IMR-90 (cell line): ENCODE measurements around the gene RYR3. TPM values are rescaled to one million over a fixed set of nuclear protein-coding genes. Genes with fewer than 3 reads are reported as not detected.
"Not testable (repeated sequence)": the region's sequence is repeated elsewhere in the genome, so short reads cannot be mapped to it uniquely, and the experiment has no call there.

ENCODE experiments used
- ATAC-seq: fragments of 200-7000 bp; cut with Tn5 transposase; 2 replicates; pipeline ENCODE4 v1.9.1; 2020; ENCODE audit warnings: low read depth, mild to moderate bottlenecking, moderate library complexity
- BruUV-seq: library from RNA; stranded (reverse); fragments of 400-500 nt; replicated peaks from 2 replicates; lab custom pipeline; 2021; lab: Mats Ljungman, UMichigan
- CTCF ChIA-PET: fragments of 300-600 bp; formaldehyde crosslinking; extraction: SDS; loops from one replicate; lab custom pipeline; 2021; ENCODE audit warnings: antibody characterized with exemption; lab: Yijun Ruan, JAX
- POLR2A ChIA-PET: fragments of 300-600 bp; sonication (Branson Sonifier 250); formaldehyde crosslinking; loops from one replicate; lab custom pipeline; 2022; ENCODE audit warnings: antibody characterized with exemption; ENCODE audit not compliant: unreplicated experiment; lab: Charles Lee
- DNase-seq: peaks from one replicate; pipeline ENCODE4 v3.0.0; 2013
- H2AFZ ChIP-seq: replicated peaks from 2 replicates; pipeline ENCODE3; 2013; ENCODE audit warnings: low read length, mild to moderate bottlenecking; ENCODE audit not compliant: poor library complexity
- H2AK5ac ChIP-seq: 2 replicates; pipeline ENCODE4 v1.6.1; 2013; ENCODE audit warnings: low read depth, low read length, inconsistent platforms
- H2AK9ac ChIP-seq: replicated peaks from 2 replicates; pipeline ENCODE3; 2013; ENCODE audit warnings: mild to moderate bottlenecking, low read depth, low read length, moderate library complexity; ENCODE audit not compliant: poor library complexity
- H2BK120ac ChIP-seq: 2 replicates; pipeline ENCODE4 v1.6.1; 2013; ENCODE audit warnings: low read depth, low read length, inconsistent platforms
- H2BK15ac ChIP-seq: 3 replicates; pipeline ENCODE4 v1.6.1; 2013; ENCODE audit warnings: low read depth, low read length, inconsistent platforms
- H2BK20ac ChIP-seq: 2 replicates; pipeline ENCODE4 v1.6.1; 2013; ENCODE audit warnings: low read depth, mild to moderate bottlenecking, inconsistent platforms, low read length, moderate library complexity
- H2BK5ac ChIP-seq: 2 replicates; pipeline ENCODE4 v1.6.1; 2013; ENCODE audit warnings: mild to moderate bottlenecking, low read depth, low read length, inconsistent platforms; ENCODE audit not compliant: poor library complexity, severe bottlenecking
- H3K14ac ChIP-seq: replicated peaks from 2 replicates; pipeline ENCODE4 v1.6.1; 2013; ENCODE audit warnings: low read depth, low read length, inconsistent platforms
- H3K18ac ChIP-seq: 2 replicates; pipeline ENCODE4 v1.6.1; 2013; ENCODE audit warnings: low read depth, low read length, control low read depth
- H3K23ac ChIP-seq: 2 replicates; pipeline ENCODE4 v1.6.1; 2013; ENCODE audit warnings: low read depth, low read length, inconsistent platforms
- H3K27ac ChIP-seq: 2 replicates; pipeline ENCODE4 v1.5.1; 2013; ENCODE audit warnings: mild to moderate bottlenecking, control low read depth, low read length; ENCODE audit not compliant: insufficient read depth
- H3K27me3 ChIP-seq: 2 replicates; pipeline ENCODE4 v1.6.1; 2013; ENCODE audit warnings: low read length; ENCODE audit not compliant: control insufficient read depth, insufficient read depth
- H3K36me3 ChIP-seq: 2 replicates; pipeline ENCODE4 v1.6.1; 2013; ENCODE audit warnings: low read length, mixed read lengths; ENCODE audit not compliant: control insufficient read depth, insufficient read depth
- H3K4ac ChIP-seq: 2 replicates; pipeline ENCODE4 v1.6.1; 2013; ENCODE audit warnings: low read depth, low read length, inconsistent platforms
- H3K4me1 ChIP-seq: 2 replicates; pipeline ENCODE4 v1.6.1; 2013; ENCODE audit warnings: low read length, mixed read lengths; ENCODE audit not compliant: control insufficient read depth, insufficient read depth
- H3K4me2 ChIP-seq: 2 replicates; pipeline ENCODE4 v1.6.1; 2013; ENCODE audit warnings: low read depth, mild to moderate bottlenecking, control low read depth, low read length, moderate library complexity
- H3K4me3 ChIP-seq: 2 replicates; pipeline ENCODE4 v1.5.1; 2013; ENCODE audit warnings: low read depth, mild to moderate bottlenecking, control low read depth, low read length, moderate library complexity; ENCODE audit not compliant: insufficient read depth
- H3K56ac ChIP-seq: 2 replicates; pipeline ENCODE4 v1.6.1; 2013; ENCODE audit warnings: low read length, inconsistent platforms; ENCODE audit not compliant: insufficient read depth; ENCODE audit errors: extremely low read depth
- H3K79me1 ChIP-seq, 2 experiments: 2 replicates each; pipeline ENCODE4 v1.6.1; 2013; ENCODE audit warnings: low read length in 2 of 2, inconsistent platforms in 1 of 2, low read depth in 1 of 2
- H3K9ac ChIP-seq: 2 replicates; pipeline ENCODE4 v1.6.1; 2013; ENCODE audit warnings: low read depth, low read length, control low read depth
- H3K9me1 ChIP-seq: 2 replicates; pipeline ENCODE4 v1.6.1; 2013; ENCODE audit warnings: low read length, inconsistent platforms; ENCODE audit not compliant: insufficient read depth
- H3K9me3 ChIP-seq: 2 replicates; pipeline ENCODE4 v1.6.1; 2013; ENCODE audit warnings: low read length; ENCODE audit not compliant: control insufficient read depth, insufficient read depth
- H4K20me1 ChIP-seq: 2 replicates; pipeline ENCODE4 v1.6.1; 2013; ENCODE audit warnings: low read length, inconsistent platforms; ENCODE audit not compliant: insufficient read depth
- H4K5ac ChIP-seq: 2 replicates; pipeline ENCODE4 v1.6.1; 2013; ENCODE audit warnings: mild to moderate bottlenecking, low read depth, low read length, control low read depth
- H4K8ac ChIP-seq, 2 experiments: 2 replicates each; pipeline ENCODE4 v1.6.1; 2013; ENCODE audit warnings: low read depth in 2 of 2, low read length in 2 of 2, control low read depth in 1 of 2, inconsistent platforms in 1 of 2
- H4K91ac ChIP-seq: 2 replicates; pipeline ENCODE4 v1.6.1; 2013; ENCODE audit warnings: low read depth, low read length, inconsistent platforms; ENCODE audit not compliant: insufficient read depth
- WGBS, 2 experiments: methylation state at CpG; one replicate each; pipeline versions ENCODE4 v1.1.5 to v1.1.7; 2013; ENCODE audit warnings: missing lambda C conversion rate in 2 of 2; ENCODE audit not compliant: insufficient read length in 1 of 2; ENCODE audit errors: extremely low coverage in 2 of 2; 5-methylcytosine and 5-hydroxymethylcytosine counted together
- dilution Hi-C: fragments of 300-500 bp; cut with HindIII; formaldehyde crosslinking; loops from one replicate; pipeline ENCODE4 v1.14.3; 2018; ENCODE audit warnings: low sequenced_read_pairs; ENCODE audit not compliant: unreplicated experiment
- in situ Hi-C: fragments of 300-500 bp; cut with MboI; formaldehyde crosslinking; loops from 3 replicates; pipeline ENCODE4 v1.14.3; 2019; ENCODE audit warnings: low sequenced_read_pairs, inconsistent platforms, mixed read lengths
- intact Hi-C: fragments of 100-400 bp; cut with micrococcal nuclease; formaldehyde crosslinking; loops from 2 replicates; pipeline ENCODE4 v1.10.0; 2022
- polyA plus RNA-seq, 3 experiments: library from polyadenylated mRNA; depleted of rRNA; stranded (reverse); fragments of >200 nt; gene quantifications; 2 replicates each; pipeline ENCODE4 v1.2.3, GENCODE V29; 2012; ENCODE audit warnings: low replicate concordance in 1 of 3
- total RNA-seq: library from RNA; depleted of rRNA; stranded (reverse); fragments of >200 nt; gene quantifications from 2 replicates; pipeline ENCODE4 v1.2.3, GENCODE V29; 2012

Gene RYR3
- total and polyA plus RNA-seq, 2 of the 4 experiments (the other 2 are of a cell fraction): 0.18 TPM; not detected in 1

- CTCF ChIA-PET, POLR2A ChIA-PET, H3K9ac ChIP-seq: not testable (repeated sequence)
Observed at GRCh38 chr15:33598382-33598781, 287.6 kb downstream of the RYR3 start.

More at GRCh38 chr15:33598382-33598781, 287.6 kb downstream of the RYR3 start:
- H2BK20ac ChIP-seq, H2BK120ac ChIP-seq, H3K27ac ChIP-seq, H3K4ac ChIP-seq, H3K4me1 ChIP-seq, H4K91ac ChIP-seq, H3K23ac ChIP-seq, DNase-seq, H3K4me2 ChIP-seq, H4K20me1 ChIP-seq, H3K27me3 ChIP-seq, H2AFZ ChIP-seq, BruUV-seq, H3K18ac ChIP-seq, H3K9me1 ChIP-seq, H2AK5ac ChIP-seq, H2AK9ac ChIP-seq, H4K8ac ChIP-seq, dilution Hi-C loops, in situ Hi-C loops, H2BK15ac ChIP-seq, H3K56ac ChIP-seq, H3K4me3 ChIP-seq, H3K36me3 ChIP-seq, H3K14ac ChIP-seq, ATAC-seq, intact Hi-C loops, H4K5ac ChIP-seq, H3K9me3 ChIP-seq, H2BK5ac ChIP-seq, H3K79me1 ChIP-seq: not testable (repeated sequence)
- no CpG with 5 or more reads among the region's 4 CpGs for WGBS, 2 experiments
